HCT116 (cell line): Measurements from ENCODE around the gene RYR2. TPM values are rescaled to one million over a fixed set of nuclear protein-coding genes. Genes with fewer than 3 reads are reported as not detected.

Experiments
- ATAC-seq: fragments of 200-7000 bp; cut with Tn5 transposase; 2 replicates; pipeline ENCODE4 v1.9.1; 2020; ENCODE audit warnings: mild to moderate bottlenecking, moderate library complexity
- BruUV-seq: library from RNA; stranded (reverse); fragments of 400-500 nt; replicated peaks from 2 replicates; lab custom pipeline; 2021; lab: Mats Ljungman, UMichigan
- CTCF ChIA-PET: fragments of 300-600 bp; sonication (Branson Sonifier 250); formaldehyde crosslinking; loops from one replicate; lab custom pipeline; 2021; ENCODE audit warnings: antibody characterized with exemption; lab: Charles Lee
- POLR2A ChIA-PET: fragments of 300-600, 350-600 bp; sonication (Branson Sonifier 250); formaldehyde crosslinking; loops from one replicate; lab custom pipeline; 2021; ENCODE audit warnings: antibody characterized with exemption; lab: Charles Lee
- RAD21 ChIA-PET, 2 experiments: fragments of 300-600 bp; sonication (Branson Sonifier 250); formaldehyde crosslinking; loops; one replicate each; lab custom pipeline; 2023; ENCODE audit warnings: low total read pairs in 2 of 2; ENCODE audit not compliant: uncharacterized antibody in 2 of 2, unreplicated experiment in 2 of 2, low non-redundant PET in 1 of 2; lab: Charles Lee
- DNase-seq: peaks from one replicate; pipeline ENCODE4 v3.0.0-alpha.2; 2010; ENCODE audit warnings: low read depth, low spot score
- H2AFZ ChIP-seq: fragments of 200-600 bp; shearing (Covaris generic), sonication (generic); 2 replicates; pipeline ENCODE4 v1.6.1; 2017; ENCODE audit warnings: low read depth, mixed run types, mixed read lengths, antibody characterized with exemption, low read length; ENCODE audit not compliant: poor library complexity, severe bottlenecking
- H3K27ac ChIP-seq: 2 replicates; pipeline ENCODE4 v1.5.1; 2012; ENCODE audit warnings: low read depth, low read length
- H3K27me3 ChIP-seq: fragments of 200-600 bp; sonication (generic); 2 replicates; pipeline ENCODE4 v1.6.1; 2016; ENCODE audit warnings: mixed run types, low read length, mixed read lengths; ENCODE audit not compliant: insufficient read depth
- H3K36me3 ChIP-seq, 2 experiments: fragments of 200-500 bp in 1 of 2; fragments of 200-600 bp in 1 of 2; sonication (Bioruptor generic) in 1 of 2; sonication (generic) in 1 of 2; 2 replicates each; pipeline versions ENCODE4 v1.5.1 to v1.6.1; 2014 to 2016; ENCODE audit warnings: low read length in 2 of 2, inconsistent platforms in 1 of 2, mixed read lengths in 1 of 2, mixed run types in 1 of 2; ENCODE audit not compliant: insufficient read depth in 2 of 2, control insufficient read depth in 1 of 2
- H3K4me1 ChIP-seq, 2 experiments: fragments of 200-600 bp in 1 of 2; sonication (generic) in 1 of 2; 2 replicates each; pipeline versions ENCODE4 v1.5.1 to v1.6.1; 2012 to 2017; ENCODE audit warnings: low read length in 2 of 2, inconsistent platforms in 1 of 2, mild to moderate bottlenecking in 1 of 2, mixed read lengths in 1 of 2, mixed run types in 1 of 2, moderate library complexity in 1 of 2; ENCODE audit not compliant: insufficient read depth in 2 of 2, control insufficient read depth in 1 of 2
- H3K4me2 ChIP-seq: fragments of 200-600 bp; sonication (generic); 2 replicates; pipeline ENCODE4 v1.6.1; 2017; ENCODE audit warnings: mixed run types, low read length, mixed read lengths
- H3K4me3 ChIP-seq, 2 experiments: fragments of 200-600 bp in 1 of 2; sonication (generic) in 1 of 2; replicated peaks in 1 of 2; 2 replicates each; pipeline ENCODE4 v1.5.1; 2011 to 2016; ENCODE audit warnings: low read length in 2 of 2, control low read depth in 1 of 2, low read depth in 1 of 2, mild to moderate bottlenecking in 1 of 2, mixed read lengths in 1 of 2, mixed run types in 1 of 2
- H3K79me2 ChIP-seq: fragments of 200-600 bp; sonication (generic); 2 replicates; pipeline ENCODE4 v1.6.1; 2017; ENCODE audit warnings: mild to moderate bottlenecking, mixed run types, low read length, moderate library complexity, mixed read lengths; ENCODE audit not compliant: insufficient read depth
- H3K9ac ChIP-seq: fragments of 200-600 bp; sonication (generic); 2 replicates; pipeline ENCODE4 v1.6.1; 2016; ENCODE audit warnings: low read length, mixed read lengths
- H3K9me2 ChIP-seq: fragments of 200-600 bp; sonication (generic), shearing (Covaris generic); 2 replicates; pipeline ENCODE4 v1.6.1; 2017; ENCODE audit warnings: mixed run types, mild to moderate bottlenecking, moderate library complexity; ENCODE audit not compliant: insufficient read depth
- H3K9me3 ChIP-seq, 2 experiments: fragments of 200-500 bp in 1 of 2; fragments of 200-600 bp in 1 of 2; sonication (Bioruptor generic) in 1 of 2; sonication (generic) in 1 of 2; 2 replicates each; pipeline ENCODE4 v1.6.1; 2014 to 2017; ENCODE audit warnings: low read length in 2 of 2, mixed read lengths in 2 of 2, inconsistent platforms in 1 of 2, low read depth in 1 of 2, mild to moderate bottlenecking in 1 of 2, mixed run types in 1 of 2, moderate library complexity in 1 of 2; ENCODE audit not compliant: control insufficient read depth in 1 of 2, insufficient read depth in 1 of 2
- H4K20me1 ChIP-seq: fragments of 200-600 bp; sonication (generic), shearing (Covaris generic); 2 replicates; pipeline ENCODE4 v1.6.1; 2017; ENCODE audit warnings: mixed run types, mild to moderate bottlenecking, moderate library complexity; ENCODE audit not compliant: insufficient read depth
- ATF3 ChIP-seq: IDR thresholded peaks from 2 replicates; pipeline ENCODE4 v1.6.1; 2012
- EZH2 ChIP-seq: fragments of 200-600 bp; sonication (generic); IDR thresholded peaks from 2 replicates; pipeline ENCODE4 v1.6.1; 2017; ENCODE audit warnings: antibody characterized with exemption, mixed run types
- JUND ChIP-seq: IDR thresholded peaks from 2 replicates; pipeline ENCODE4 v1.6.1; 2012
- POLR2A ChIP-seq: IDR thresholded peaks from 2 replicates; pipeline ENCODE4 v1.7.0; 2011; ENCODE audit warnings: borderline replicate concordance; ENCODE audit not compliant: insufficient read depth, insufficient read length; ENCODE audit errors: extremely low read depth
- POLR2AphosphoS5 ChIP-seq: IDR thresholded peaks from 2 replicates; pipeline ENCODE4 v1.6.1; 2011; ENCODE audit warnings: mild to moderate bottlenecking, low read depth, low read length, moderate library complexity
- RAD21 ChIP-seq: IDR thresholded peaks from 2 replicates; pipeline ENCODE4 v1.6.1; 2012; ENCODE audit warnings: low read depth, mild to moderate bottlenecking
- SP1 ChIP-seq: IDR thresholded peaks from 2 replicates; pipeline ENCODE4 v1.6.1; 2012; ENCODE audit warnings: low read depth
- ZBTB33 ChIP-seq: IDR thresholded peaks from 2 replicates; pipeline ENCODE4 v1.6.1; 2011; ENCODE audit warnings: mild to moderate bottlenecking, low read length, moderate library complexity; ENCODE audit not compliant: insufficient replicate concordance; ENCODE audit errors: extremely low read depth
- ZFX ChIP-seq: fragments of 450-650 bp; IDR thresholded peaks from 2 replicates; pipeline ENCODE4 v1.6.1; 2017
- ZNF274 ChIP-seq: fragments of 200-500 bp; sonication (Bioruptor generic); IDR thresholded peaks from 2 replicates; pipeline ENCODE4 v1.6.1; 2014; ENCODE audit warnings: mild to moderate bottlenecking, low read depth, low read length, inconsistent platforms
- intact Hi-C: fragments of 100-400 bp; cut with micrococcal nuclease; formaldehyde crosslinking; loops from 2 replicates; pipeline ENCODE4 v1.10.0; 2022
- total RNA-seq: library from RNA; stranded (reverse); gene quantifications from one replicate; pipeline ENCODE4 v1.2.1, GENCODE V29; 2021; ENCODE audit not compliant: unreplicated experiment
- TF ChIP-seq, protein P1 (sequence below): IDR thresholded peaks from 2 replicates; pipeline ENCODE4 v1.6.1; 2012
- TF ChIP-seq, protein P2 (sequence below): IDR thresholded peaks from 2 replicates; pipeline ENCODE4 v1.6.1; 2012; ENCODE audit warnings: low read depth

Gene RYR2
- total RNA-seq, 1 experiment from 2014 or later = 0.02 TPM

DNA sequence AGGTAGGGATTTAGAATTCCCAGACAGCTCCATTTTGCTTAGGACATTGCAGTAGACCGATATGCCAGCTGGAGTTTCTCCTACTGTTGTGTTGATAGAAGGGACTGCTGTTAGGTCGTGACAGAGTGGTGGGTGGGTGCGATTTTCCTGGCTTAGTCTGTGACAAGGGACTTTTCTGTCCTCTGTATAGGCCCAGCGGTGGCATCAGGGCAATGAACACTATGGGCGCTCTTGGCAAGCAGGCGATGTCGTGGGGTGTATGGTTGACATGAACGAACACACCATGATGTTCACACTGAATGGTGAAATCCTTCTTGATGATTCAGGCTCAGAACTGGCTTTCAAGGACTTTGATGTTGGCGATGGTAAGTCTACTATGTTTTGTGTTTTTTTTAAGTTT, 527.0 kb downstream of the RYR2 start:
- Histone ChIP-seq H3K4me1 (no peaks in the 10 kb centered on the region), H3K79me2 (no peaks in the 10 kb centered on the region), H3K4me2 (no peak overlapping the region), H3K9me2 (no peaks in the 10 kb centered on the region), H3K9me3 (no peaks in the 10 kb centered on the region; a peak in 2 of 4 replicates), H4K20me1 (no peaks in the 10 kb centered on the region), H3K9ac (no peak overlapping the region), H3K27ac (no peak overlapping the region), H3K36me3 (no peaks in the 10 kb centered on the region), H2AFZ (no peak overlapping the region), H3K4me3 (no peak overlapping the region), H3K27me3 (no peaks in the 10 kb centered on the region)
- ChIA-PET RAD21 (no interaction called here), CTCF (no interaction called here), POLR2A (no interaction called here)
- intact Hi-C loops = no loop called here
- DNase-seq (no peak), ATAC-seq (no peak)
- TF ChIP-seq JUND = no peak
- no peak for TF ChIP-seq POLR2A
- TF ChIP-seq, protein P1, sequence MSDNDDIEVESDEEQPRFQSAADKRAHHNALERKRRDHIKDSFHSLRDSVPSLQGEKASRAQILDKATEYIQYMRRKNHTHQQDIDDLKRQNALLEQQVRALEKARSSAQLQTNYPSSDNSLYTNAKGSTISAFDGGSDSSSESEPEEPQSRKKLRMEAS = no peak
- TF ChIP-seq ZBTB33 = no peak
- no peak for TF ChIP-seq EZH2
- TF ChIP-seq RAD21 = no peak
- no peak for TF ChIP-seq ATF3
- TF ChIP-seq, protein P2, sequence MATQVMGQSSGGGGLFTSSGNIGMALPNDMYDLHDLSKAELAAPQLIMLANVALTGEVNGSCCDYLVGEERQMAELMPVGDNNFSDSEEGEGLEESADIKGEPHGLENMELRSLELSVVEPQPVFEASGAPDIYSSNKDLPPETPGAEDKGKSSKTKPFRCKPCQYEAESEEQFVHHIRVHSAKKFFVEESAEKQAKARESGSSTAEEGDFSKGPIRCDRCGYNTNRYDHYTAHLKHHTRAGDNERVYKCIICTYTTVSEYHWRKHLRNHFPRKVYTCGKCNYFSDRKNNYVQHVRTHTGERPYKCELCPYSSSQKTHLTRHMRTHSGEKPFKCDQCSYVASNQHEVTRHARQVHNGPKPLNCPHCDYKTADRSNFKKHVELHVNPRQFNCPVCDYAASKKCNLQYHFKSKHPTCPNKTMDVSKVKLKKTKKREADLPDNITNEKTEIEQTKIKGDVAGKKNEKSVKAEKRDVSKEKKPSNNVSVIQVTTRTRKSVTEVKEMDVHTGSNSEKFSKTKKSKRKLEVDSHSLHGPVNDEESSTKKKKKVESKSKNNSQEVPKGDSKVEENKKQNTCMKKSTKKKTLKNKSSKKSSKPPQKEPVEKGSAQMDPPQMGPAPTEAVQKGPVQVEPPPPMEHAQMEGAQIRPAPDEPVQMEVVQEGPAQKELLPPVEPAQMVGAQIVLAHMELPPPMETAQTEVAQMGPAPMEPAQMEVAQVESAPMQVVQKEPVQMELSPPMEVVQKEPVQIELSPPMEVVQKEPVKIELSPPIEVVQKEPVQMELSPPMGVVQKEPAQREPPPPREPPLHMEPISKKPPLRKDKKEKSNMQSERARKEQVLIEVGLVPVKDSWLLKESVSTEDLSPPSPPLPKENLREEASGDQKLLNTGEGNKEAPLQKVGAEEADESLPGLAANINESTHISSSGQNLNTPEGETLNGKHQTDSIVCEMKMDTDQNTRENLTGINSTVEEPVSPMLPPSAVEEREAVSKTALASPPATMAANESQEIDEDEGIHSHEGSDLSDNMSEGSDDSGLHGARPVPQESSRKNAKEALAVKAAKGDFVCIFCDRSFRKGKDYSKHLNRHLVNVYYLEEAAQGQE = no peak
- TF ChIP-seq ZNF274 = no peak
- no peak for TF ChIP-seq ZFX
- no peak for TF ChIP-seq SP1
- TF ChIP-seq POLR2AphosphoS5 = no peak
- BruUV-seq = no TSS peak
